ENCODE results near the gene ADCY4. TPM values are rescaled to one million over a fixed set of nuclear protein-coding genes. Genes with fewer than 3 reads are reported as not detected.
A peak's percentile ranks its signal among the peaks of the same experiment; 100 is the strongest.

Gene ADCY4
- 10 to 100 TPM; 35.7 to 36.3 TPM for total RNA-seq
- polyA plus RNA-seq = 10 to 100 TPM; 22.6 to 42.8 TPM
- long read RNA-seq, donor 1, partial matches to known transcripts = 0 of 5 reads
- long read RNA-seq, donor 1, other reads (novel, unspliced or antisense) = 0 of 5 reads
- long read RNA-seq, donor 2, partial matches to known transcripts = 0 of 1 reads
- long read RNA-seq, donor 2, other reads (novel, unspliced or antisense) = 0 of 1 reads
- long read RNA-seq, donor 3, partial matches to known transcripts = 0 of 3 reads
- long read RNA-seq, donor 3, other reads (novel, unspliced or antisense) = 0 of 3 reads
- long read RNA-seq, donor 4, partial matches to known transcripts = 0 of 3 reads
- long read RNA-seq, donor 4, other reads (novel, unspliced or antisense) = 0 of 3 reads
- long read RNA-seq, donor 5, partial matches to known transcripts = 0 of 9 reads
- long read RNA-seq, donor 5, other reads (novel, unspliced or antisense) = 0 of 9 reads

DNA sequence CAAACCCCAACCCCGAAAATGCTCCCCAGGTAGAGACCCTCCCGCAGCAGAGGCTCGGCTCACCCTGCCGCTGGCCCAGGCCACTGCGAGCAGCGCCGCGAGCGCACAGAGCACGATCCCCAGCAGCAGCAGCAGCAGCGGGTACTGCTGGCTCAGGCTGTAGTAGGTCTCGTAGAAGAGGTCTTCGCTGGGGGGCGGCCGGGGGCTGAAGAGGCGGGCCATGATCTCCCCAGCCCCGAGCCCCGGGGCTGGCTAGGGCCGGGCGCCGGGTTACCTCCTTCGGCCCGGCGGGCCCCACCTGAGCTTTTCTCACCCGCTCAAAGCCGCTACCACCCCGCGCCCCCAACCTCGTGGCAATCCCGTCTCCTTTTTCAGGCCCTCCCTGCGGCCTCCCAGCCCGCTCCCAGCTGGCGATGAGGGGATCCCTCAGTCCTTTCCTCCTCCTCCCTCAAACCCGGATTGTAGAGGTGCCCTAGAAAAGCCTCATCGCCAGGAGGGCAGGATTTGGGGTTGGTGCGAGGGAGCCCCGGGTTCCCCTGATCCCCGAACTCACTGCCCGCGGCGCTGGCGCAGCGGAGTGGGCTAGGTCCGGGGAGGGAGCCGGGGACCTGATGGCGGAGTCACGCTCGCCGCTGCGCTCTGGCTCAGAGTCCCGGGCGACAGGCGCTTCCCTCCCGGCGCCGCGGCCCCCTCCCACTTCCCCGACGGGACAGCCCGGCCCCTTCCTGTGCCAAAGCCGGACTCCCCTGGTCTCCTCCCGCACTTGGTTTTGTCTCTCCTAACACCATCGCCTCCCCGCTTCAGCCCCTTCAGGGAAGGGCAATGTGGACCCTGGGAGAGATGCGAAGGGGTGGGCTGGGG, at the start of gene ADCY4:
TSS of gene ADCY4 (minus strand) at position 641 of the 861 bp plus-strand sequence. CDS start at position 222, 419 bp downstream.
- H3K4me3 ChIP-seq = peak within 1 kb of the TSS; percentile 48
- H3K36me3 ChIP-seq (ENCODE audit: control insufficient read depth in 4 of 4, insufficient read depth in 4 of 4, low read length in 4 of 4) = peaks cover 0 to 9% (median 0%) of the 10 kb centered on the region in 4 donors
- H3K27ac ChIP-seq (ENCODE audit: low read depth in 1 of 2, low read length in 1 of 2) = peak within 1 kb of the TSS; percentile 82
- H3K9ac ChIP-seq (ENCODE audit: insufficient read depth in 1 of 2, low read length in 2 of 2) = peak within 1 kb of the TSS in 1 of 2 donors; percentile 11
- DNase-seq (peak; percentile 32 to 46 (median 44)), ATAC-seq (ENCODE audit: insufficient read depth, low FRiP score) (no peak)
- H3K4me1 ChIP-seq (ENCODE audit: control insufficient read depth in 5 of 5, insufficient read depth in 5 of 5, low read length in 5 of 5) = peaks cover 0 to 28% (median 15%) of the 10 kb centered on the region in 5 donors
- peaks cover 0 to 69% (median 48%) of the 10 kb centered on the region in 3 donors for H3K27me3 ChIP-seq (ENCODE audit: control insufficient read depth in 3 of 3, insufficient read depth in 3 of 3, low read length in 2 of 3)
- no peaks in the 10 kb centered on the region for H3K9me3 ChIP-seq (ENCODE audit: control insufficient read depth in 4 of 4, insufficient read depth in 3 of 4, low read length in 3 of 4)
- TF ChIP-seq, protein P1, sequence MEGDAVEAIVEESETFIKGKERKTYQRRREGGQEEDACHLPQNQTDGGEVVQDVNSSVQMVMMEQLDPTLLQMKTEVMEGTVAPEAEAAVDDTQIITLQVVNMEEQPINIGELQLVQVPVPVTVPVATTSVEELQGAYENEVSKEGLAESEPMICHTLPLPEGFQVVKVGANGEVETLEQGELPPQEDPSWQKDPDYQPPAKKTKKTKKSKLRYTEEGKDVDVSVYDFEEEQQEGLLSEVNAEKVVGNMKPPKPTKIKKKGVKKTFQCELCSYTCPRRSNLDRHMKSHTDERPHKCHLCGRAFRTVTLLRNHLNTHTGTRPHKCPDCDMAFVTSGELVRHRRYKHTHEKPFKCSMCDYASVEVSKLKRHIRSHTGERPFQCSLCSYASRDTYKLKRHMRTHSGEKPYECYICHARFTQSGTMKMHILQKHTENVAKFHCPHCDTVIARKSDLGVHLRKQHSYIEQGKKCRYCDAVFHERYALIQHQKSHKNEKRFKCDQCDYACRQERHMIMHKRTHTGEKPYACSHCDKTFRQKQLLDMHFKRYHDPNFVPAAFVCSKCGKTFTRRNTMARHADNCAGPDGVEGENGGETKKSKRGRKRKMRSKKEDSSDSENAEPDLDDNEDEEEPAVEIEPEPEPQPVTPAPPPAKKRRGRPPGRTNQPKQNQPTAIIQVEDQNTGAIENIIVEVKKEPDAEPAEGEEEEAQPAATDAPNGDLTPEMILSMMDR (IDR thresholded peaks at IDR 0.05; ENCODE audit: control extremely low read depth, extremely low read depth) = no peak
- WGBS, 2 donors = 4 to 5% methylated on average over 57 to 65 of the region's 65 CpGs

DNA sequence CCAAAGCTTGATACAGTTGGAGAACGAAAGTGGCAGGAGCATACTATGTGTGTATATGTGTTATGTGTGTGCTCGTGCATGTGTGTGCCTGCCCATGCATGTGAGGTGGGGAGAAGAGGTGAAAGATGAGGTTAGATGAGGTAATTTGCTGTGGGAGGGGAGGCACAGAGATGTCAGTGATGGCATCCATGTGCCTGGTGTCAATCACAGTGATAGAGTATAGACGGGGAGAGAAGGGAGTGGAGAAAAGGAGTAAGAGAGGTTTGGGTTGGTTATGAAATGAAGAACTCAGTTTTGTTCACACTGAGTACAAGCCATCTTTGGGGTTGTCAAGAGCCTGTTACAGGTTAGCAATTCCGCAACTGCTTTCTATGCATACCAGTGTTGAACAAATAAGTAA, 49.3 kb upstream of the ADCY4 start:
- DNase-seq = no peak
- Histone ChIP-seq H3K27me3 (ENCODE audit: control insufficient read depth in 3 of 3, insufficient read depth in 3 of 3, low read length in 2 of 3) (no peaks in the 10 kb centered on the region), H3K4me3 (no peak overlapping the region), H3K9ac (ENCODE audit: insufficient read depth in 1 of 2, low read length in 2 of 2) (no peak overlapping the region), H3K27ac (ENCODE audit: low read depth in 1 of 2, low read length in 1 of 2) (no peak overlapping the region), H3K9me3 (ENCODE audit: control insufficient read depth in 4 of 4, insufficient read depth in 3 of 4, low read length in 3 of 4) (no peaks in the 10 kb centered on the region), H3K36me3 (ENCODE audit: control insufficient read depth in 4 of 4, insufficient read depth in 4 of 4, low read length in 4 of 4) (no peaks in the 10 kb centered on the region), H3K4me1 (ENCODE audit: control insufficient read depth in 5 of 5, insufficient read depth in 5 of 5, low read length in 5 of 5) (peaks cover 0 to 15% (median 1%) of the 10 kb centered on the region in 5 donors)
- no peak for ATAC-seq (ENCODE audit: insufficient read depth, low FRiP score)
- 89 to 92% methylated on average over 4 of the region's 4 CpGs for WGBS, 2 donors
- TF ChIP-seq, protein P1 (IDR thresholded peaks at IDR 0.05; ENCODE audit: control extremely low read depth, extremely low read depth) = no peak

DNA sequence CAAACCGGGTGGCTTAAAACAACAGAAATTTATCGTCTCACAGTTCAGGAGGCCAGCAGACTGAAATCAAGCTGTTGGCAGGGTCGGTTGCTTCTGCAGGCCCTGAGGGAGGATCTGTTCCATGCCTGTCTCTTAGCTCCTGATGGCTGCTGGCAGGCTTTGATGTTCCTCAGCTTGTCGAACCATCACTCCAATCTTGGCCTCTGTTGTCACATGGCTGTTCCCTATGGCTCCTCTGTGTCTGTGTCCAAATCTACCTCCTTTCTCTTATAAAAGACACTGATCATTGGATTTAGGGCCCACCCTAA, 47.1 kb upstream of the ADCY4 start:
- Histone ChIP-seq H3K9ac (ENCODE audit: insufficient read depth in 1 of 2, low read length in 2 of 2) (no peak overlapping the region), H3K27me3 (ENCODE audit: control insufficient read depth in 3 of 3, insufficient read depth in 3 of 3, low read length in 2 of 3) (no peaks in the 10 kb centered on the region), H3K9me3 (ENCODE audit: control insufficient read depth in 4 of 4, insufficient read depth in 3 of 4, low read length in 3 of 4) (no peaks in the 10 kb centered on the region), H3K36me3 (ENCODE audit: control insufficient read depth in 4 of 4, insufficient read depth in 4 of 4, low read length in 4 of 4) (peaks cover 0 to 2% (median 0%) of the 10 kb centered on the region in 4 donors), H3K4me3 (no peak overlapping the region), H3K4me1 (ENCODE audit: control insufficient read depth in 5 of 5, insufficient read depth in 5 of 5, low read length in 5 of 5) (peaks cover 0 to 8% (median 0%) of the 10 kb centered on the region in 5 donors), H3K27ac (ENCODE audit: low read depth in 1 of 2, low read length in 1 of 2) (no peak overlapping the region)
- ATAC-seq (ENCODE audit: insufficient read depth, low FRiP score) (no peak), DNase-seq (no peak)
- TF ChIP-seq, protein P1 (IDR thresholded peaks at IDR 0.05; ENCODE audit: control extremely low read depth, extremely low read depth) = no peak
- 82 to 93% methylated on average over 4 of the region's 4 CpGs for WGBS, 2 donors
